Neural crest cell (in vitro differentiated cells): ENCODE results near the gene NCMAP. TPM values are rescaled to one million over a fixed set of nuclear protein-coding genes. Genes with fewer than 3 reads are reported as not detected.

Source experiments
- DNase-seq: peaks from one replicate; pipeline ENCODE4 v3.0.0; 2021; ENCODE audit warnings: low read depth, mixed read lengths, low spot score
- H3K27ac Mint-ChIP-seq: one replicate; pipeline ENCODE4 v1.8.0; 2021; ENCODE audit warnings: mild to moderate bottlenecking, mixed read lengths; ENCODE audit not compliant: unreplicated experiment
- H3K27me3 Mint-ChIP-seq: 2 replicates; pipeline ENCODE4 v1.8.0; 2021; ENCODE audit warnings: low read depth, mild to moderate bottlenecking, mixed read lengths
- H3K36me3 Mint-ChIP-seq: 2 replicates; pipeline ENCODE4 v1.8.0; 2021; ENCODE audit warnings: low read depth, mild to moderate bottlenecking, mixed read lengths
- H3K4me1 Mint-ChIP-seq: 2 replicates; pipeline ENCODE4 v1.8.0; 2021; ENCODE audit warnings: mixed read lengths
- H3K4me3 Mint-ChIP-seq: one replicate; pipeline ENCODE4 v1.8.0; 2021; ENCODE audit warnings: mild to moderate bottlenecking, mixed read lengths
- H3K9me3 Mint-ChIP-seq: 2 replicates; pipeline ENCODE4 v1.8.0; 2021; ENCODE audit warnings: mixed read lengths
- total RNA-seq: library from RNA; stranded (reverse); gene quantifications from 2 replicates; pipeline ENCODE4 v1.2.1, GENCODE V29; 2021
- TF ChIP-seq, protein P1 (sequence below): fragments of 200-600 bp; sonication (generic); conservative IDR thresholded peaks from 2 replicates; pipeline ENCODE4 v1.5.0; 2021; ENCODE audit warnings: antibody characterized with exemption, mild to moderate bottlenecking

Gene NCMAP
- total RNA-seq, 1 donor from 2014 or later = not detected

DNA sequence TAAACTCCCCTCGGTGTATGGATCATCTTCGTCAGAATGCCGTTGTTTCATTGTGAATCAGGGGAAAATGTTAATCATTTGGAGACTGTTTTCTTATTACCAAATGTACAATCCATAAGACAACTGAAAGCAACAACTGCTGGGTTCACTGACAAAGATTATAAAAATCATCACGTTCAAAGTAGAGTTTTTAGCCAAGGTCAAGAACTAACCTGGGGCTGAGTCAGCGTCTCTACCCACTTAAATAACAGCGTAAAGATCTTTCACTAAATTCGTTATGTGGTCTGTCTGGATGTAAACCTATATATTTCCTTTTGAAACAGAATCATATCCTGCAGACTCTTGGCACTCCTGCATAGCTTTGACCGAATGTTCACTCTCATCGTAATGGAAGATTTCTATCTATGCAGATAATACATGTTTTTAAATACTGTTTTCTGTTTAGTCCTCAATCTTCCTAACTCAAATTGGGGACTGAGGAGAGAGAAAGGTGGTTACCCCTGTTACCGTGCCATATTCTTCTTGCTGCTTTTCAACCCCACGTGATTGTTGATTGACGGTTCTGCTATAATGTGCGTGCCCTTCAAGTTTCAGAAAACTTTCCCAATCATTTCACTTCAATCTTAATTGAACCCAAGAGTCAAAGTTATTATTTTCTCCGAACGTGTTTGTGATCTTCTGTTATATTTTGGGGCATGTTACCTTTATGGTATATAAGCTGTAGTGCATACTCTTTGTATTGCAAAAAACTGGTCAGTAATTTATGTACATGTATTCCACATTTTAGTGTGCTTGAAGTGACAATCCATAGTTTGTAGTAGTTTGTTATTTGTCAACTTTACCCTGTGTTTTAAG, 15.6 kb upstream of the NCMAP start:
- peaks cover 11% of the 10 kb centered on the region for H3K4me1 Mint-ChIP-seq
- H3K27me3 Mint-ChIP-seq = no peaks in the 10 kb centered on the region
- no peak overlapping the region for H3K4me3 Mint-ChIP-seq
- no peak overlapping the region for H3K27ac Mint-ChIP-seq
- TF ChIP-seq, protein P1, sequence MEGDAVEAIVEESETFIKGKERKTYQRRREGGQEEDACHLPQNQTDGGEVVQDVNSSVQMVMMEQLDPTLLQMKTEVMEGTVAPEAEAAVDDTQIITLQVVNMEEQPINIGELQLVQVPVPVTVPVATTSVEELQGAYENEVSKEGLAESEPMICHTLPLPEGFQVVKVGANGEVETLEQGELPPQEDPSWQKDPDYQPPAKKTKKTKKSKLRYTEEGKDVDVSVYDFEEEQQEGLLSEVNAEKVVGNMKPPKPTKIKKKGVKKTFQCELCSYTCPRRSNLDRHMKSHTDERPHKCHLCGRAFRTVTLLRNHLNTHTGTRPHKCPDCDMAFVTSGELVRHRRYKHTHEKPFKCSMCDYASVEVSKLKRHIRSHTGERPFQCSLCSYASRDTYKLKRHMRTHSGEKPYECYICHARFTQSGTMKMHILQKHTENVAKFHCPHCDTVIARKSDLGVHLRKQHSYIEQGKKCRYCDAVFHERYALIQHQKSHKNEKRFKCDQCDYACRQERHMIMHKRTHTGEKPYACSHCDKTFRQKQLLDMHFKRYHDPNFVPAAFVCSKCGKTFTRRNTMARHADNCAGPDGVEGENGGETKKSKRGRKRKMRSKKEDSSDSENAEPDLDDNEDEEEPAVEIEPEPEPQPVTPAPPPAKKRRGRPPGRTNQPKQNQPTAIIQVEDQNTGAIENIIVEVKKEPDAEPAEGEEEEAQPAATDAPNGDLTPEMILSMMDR = no peak
- H3K36me3 Mint-ChIP-seq = no peaks in the 10 kb centered on the region
- H3K9me3 Mint-ChIP-seq = no peaks in the 10 kb centered on the region
- DNase-seq = no peak

DNA sequence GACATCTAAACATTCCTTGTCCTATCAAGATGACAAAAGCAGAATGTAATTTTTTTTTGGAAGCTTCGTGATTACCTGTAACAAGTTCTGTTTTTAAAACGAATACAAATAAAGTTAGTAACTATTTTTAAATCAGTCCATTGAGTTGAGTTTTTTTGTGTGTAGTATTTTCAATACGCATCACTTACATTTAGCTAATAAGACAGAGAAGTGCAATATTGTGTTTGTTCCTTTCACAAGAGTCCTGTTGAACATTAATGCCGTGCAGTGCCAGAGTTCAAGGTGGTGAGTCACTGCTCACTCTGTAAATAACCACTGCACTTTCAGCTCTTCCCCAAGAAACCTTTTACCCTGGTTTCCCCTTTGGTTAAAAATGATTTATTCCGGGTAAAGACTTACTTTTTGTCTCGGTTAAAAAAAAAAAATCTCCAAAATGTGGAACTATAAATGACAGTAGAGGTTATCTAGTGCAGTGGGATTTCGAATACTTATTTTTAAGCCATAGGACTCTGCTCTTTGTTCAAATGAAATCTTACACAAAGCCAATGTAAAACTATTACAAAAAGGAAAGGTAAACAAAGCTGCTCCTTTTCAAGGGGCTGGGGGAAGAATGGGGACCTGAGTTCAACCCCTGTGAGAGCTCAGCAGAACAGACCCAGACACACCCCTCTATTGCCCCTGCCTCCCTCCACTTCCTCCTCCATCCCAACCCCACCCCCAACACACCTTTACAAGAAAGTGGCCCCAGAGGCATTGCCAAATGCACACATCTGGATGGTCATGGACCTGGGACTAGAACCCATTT, 14.8 kb upstream of the NCMAP start:
- Mint-ChIP-seq H3K36me3 (no peaks in the 10 kb centered on the region), H3K4me3 (no peak overlapping the region), H3K9me3 (no peaks in the 10 kb centered on the region), H3K27ac (no peak overlapping the region), H3K27me3 (peaks cover 7% of the 10 kb centered on the region), H3K4me1 (peaks cover 14% of the 10 kb centered on the region)
- no peak for DNase-seq
- TF ChIP-seq, protein P1 = no peak

DNA sequence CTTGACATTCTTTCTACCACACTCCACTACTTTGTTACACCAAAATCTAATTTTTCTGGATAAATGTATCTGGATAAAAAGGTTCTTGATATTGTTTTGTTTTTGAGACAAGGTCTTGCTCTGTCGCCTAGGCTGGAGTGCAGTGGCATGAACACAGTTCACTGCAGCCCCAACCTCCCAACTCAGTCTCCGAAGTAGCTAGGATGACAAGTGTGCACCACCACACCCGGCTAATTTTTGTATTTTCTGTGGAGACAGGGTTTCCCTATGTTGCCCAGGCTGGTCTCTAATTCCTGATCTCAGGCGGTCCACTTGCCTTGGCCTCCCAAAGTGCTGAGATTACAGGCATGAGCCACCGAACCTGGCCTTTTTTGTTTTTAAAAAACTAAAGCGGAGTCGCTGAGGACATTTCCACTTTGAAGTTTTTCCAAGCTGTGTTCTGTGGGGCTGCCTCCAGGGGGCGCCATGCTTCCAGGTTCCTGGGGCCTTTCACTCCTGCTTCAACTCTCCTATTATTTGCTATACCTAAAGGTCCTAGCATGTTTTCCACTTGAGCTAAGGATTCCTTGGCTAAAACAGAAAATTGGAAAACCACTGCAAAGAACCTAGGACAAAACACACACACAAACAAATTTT, 14.1 kb upstream of the NCMAP start:
- no peak for DNase-seq
- Mint-ChIP-seq H3K27ac (no peak overlapping the region), H3K4me3 (no peak overlapping the region), H3K36me3 (no peaks in the 10 kb centered on the region), H3K27me3 (peaks cover 8% of the 10 kb centered on the region), H3K9me3 (no peaks in the 10 kb centered on the region), H3K4me1 (peaks cover 7% of the 10 kb centered on the region)
- TF ChIP-seq, protein P1 = peak; percentile 72

DNA sequence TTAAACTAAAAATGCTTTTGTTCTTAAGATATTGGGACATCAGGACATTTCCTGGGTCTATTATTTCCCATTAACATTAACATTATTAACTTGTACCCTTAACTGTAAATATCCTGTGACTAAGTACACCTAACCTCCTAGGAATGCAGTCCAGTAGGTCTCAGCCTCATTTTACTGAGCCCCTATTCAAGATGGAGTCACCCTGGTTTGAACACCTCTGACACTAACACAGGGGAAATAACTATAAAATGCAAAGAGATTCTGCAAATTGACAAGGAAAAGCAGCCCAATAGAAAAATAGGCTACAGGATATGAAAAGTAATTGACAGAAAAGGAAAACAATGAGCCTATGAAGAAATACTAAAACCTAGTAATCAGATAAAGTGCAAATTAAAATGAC, 11.6 kb upstream of the NCMAP start:
- DNase-seq = no peak
- H3K4me1 Mint-ChIP-seq = peaks cover 5% of the 10 kb centered on the region
- no peak overlapping the region for H3K4me3 Mint-ChIP-seq
- H3K27ac Mint-ChIP-seq = no peak overlapping the region
- no peaks in the 10 kb centered on the region for H3K9me3 Mint-ChIP-seq
- H3K27me3 Mint-ChIP-seq = peaks cover 19% of the 10 kb centered on the region
- TF ChIP-seq, protein P1 = no peak
- H3K36me3 Mint-ChIP-seq = no peaks in the 10 kb centered on the region

DNA sequence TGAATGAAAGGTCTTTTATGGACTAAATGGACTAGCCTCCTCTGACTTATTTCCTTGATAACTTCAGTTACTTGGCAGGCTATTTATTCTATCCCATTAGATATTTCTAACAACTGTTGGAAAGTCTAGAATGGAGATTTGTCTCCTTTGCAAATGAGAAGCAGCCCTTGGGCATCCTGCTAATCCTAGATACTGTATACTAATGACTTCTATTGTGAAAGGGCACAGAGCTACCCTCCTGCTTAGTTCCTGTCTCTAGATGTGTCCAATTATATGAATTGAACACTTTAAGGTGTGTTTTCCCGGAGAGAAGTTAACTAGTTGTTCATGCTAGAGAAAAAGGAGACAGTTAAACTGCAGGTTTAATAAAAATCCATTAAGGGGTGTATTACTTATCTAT, 10.2 kb upstream of the NCMAP start:
- DNase-seq = no peak
- Mint-ChIP-seq H3K4me1 (peaks cover 5% of the 10 kb centered on the region), H3K9me3 (no peaks in the 10 kb centered on the region), H3K4me3 (no peak overlapping the region), H3K27me3 (peaks cover 26% of the 10 kb centered on the region), H3K27ac (no peak overlapping the region), H3K36me3 (no peaks in the 10 kb centered on the region)
- TF ChIP-seq, protein P1 = no peak
